Cardiac ventricle fibroblast (primary cell): ENCODE data around the gene CSRNP2. TPM values are rescaled to one million over a fixed set of nuclear protein-coding genes. Genes with fewer than 3 reads are reported as not detected.

Experiments
- total RNA-seq: library from RNA; depleted of rRNA; stranded (reverse); fragments of >200 nt; gene quantifications from 2 replicates; pipeline ENCODE4 v1.2.3, GENCODE V29; 2015

The CSRNP2 gene
- total RNA-seq: 17.7 and 19.9 TPM in 2 replicates

DNA sequence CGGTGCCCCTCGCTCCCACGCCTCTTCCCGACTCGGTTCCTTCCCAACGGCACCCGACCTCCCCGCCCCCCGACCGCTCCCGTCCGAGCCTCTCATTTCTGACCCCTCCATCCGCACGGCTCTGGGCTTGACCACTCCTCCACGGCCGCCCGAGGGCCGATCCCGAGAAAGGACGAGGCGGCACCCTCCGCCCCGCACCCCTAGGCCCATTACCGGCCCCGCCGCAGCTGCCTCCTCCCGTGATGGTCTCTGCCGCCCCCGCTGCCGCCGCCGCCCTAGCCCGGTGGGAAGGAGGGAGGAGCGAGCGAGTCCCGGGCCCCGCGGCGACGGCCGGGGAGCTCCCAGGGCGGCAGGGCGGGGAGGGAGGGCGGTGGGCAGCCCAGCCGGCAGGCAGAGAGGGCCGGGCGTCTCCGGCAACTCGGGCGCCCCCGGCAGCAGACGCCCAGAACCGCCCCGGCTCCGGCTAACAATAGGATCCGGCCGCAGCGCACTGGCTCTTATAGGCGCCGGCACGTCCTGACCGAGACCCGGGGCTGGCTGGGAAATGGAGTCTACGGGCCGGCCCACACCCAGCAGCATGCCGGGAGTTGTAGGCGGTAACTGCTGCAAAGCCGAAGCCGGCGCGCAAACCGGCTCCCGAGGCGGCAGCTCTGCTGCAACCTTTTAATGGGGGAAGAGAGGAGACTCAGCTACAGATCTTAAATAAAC lies at the start of gene CSRNP2:
Gene CSRNP2 (minus strand): TSS at position 471 of the 708 bp plus-strand sequence. CDS start 7,035 bp downstream, outside the sequence.

GRCh38 chr12:51047655-51048540 lies 35.5 kb downstream of the CSRNP2 start, which contains the start of gene LETMD1:
Gene LETMD1, plus strand, starts transcription at chr12:51048327. Its CDS starts 30 bp downstream, at chr12:51048357.

DNA sequence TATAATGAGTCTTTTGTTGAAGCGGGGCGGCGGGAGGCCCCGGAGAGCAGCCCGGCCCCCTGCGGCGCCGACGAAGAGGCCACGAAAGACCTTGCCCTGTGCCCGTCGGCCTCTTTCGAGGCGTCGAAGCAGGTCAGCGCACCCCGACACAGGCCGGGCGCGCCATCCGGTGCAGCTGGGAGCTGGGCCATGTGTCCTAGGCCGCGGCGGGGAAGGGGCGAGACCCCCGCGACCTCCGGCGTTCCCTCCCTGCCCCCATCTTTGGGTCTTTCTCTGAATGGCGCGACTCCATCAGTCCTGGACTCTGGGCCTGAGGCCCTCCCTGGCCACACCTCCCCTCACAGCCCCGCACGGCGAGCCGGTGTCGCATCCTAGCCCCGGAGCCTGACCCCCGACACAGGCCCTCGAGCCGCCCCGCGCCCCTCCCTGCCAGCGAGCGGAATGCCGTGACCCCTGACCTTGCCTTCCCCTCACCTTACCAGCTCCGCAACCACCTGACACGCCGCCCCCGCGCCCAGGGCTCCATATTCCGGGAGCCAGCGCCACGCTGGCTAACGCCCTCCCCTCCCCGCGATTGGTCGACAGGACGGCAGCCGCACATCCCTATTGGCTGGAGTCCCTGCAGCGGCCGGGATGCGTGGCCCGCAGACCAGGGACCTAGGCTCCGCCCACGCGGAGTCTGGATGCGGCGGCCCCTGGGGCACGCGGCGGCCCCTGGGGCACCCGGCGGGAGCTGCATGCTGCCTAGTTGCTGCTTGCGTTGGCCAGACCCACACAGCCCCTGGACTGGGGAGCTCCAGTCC lies 57.4 kb downstream of the CSRNP2 start, which contains the start of gene SLC11A2:
Gene SLC11A2 (minus strand): TSS at position 549 of the 803 bp plus-strand sequence. CDS start 15,656 bp downstream, outside the sequence.

Other genes with a start within 250 kb of the CSRNP2 start
- not detected in 2 replicates for gene TMPRSS12, start 240.7 kb downstream of the CSRNP2 start, total RNA-seq
- not detected in 2 replicates for gene HIGD1C, start 131.1 kb downstream of the CSRNP2 start, total RNA-seq
- gene SLC11A2, start 57.2 kb downstream of the CSRNP2 start, total RNA-seq: 17.5 and 26.6 TPM in 2 replicates
- 46.5 and 53.4 TPM in 2 replicates for gene LETMD1, start 35.3 kb downstream of the CSRNP2 start, total RNA-seq
- 11.0 and 11.4 TPM in 2 replicates for gene TFCP2, start 89.5 kb upstream of the CSRNP2 start, total RNA-seq
- 3.3 and 6.1 TPM in 2 replicates for gene POU6F1, start 134.5 kb upstream of the CSRNP2 start, total RNA-seq
- gene DAZAP2, start 155.2 kb upstream of the CSRNP2 start, total RNA-seq: 132 and 144 TPM in 2 replicates
- 9.7 and 12.9 TPM in 2 replicates for gene SMAGP, start 186.8 kb upstream of the CSRNP2 start, total RNA-seq
- not detected in 2 replicates for gene BIN2, start 240.6 kb upstream of the CSRNP2 start, total RNA-seq